MCF 10A (cell line): ENCODE measurements around the gene RNF112. TPM values are rescaled to one million over a fixed set of nuclear protein-coding genes. Genes with fewer than 3 reads are reported as not detected.

Experiments
- Bru-seq: library from RNA; stranded (reverse); fragments of 400-500 nt; gene quantifications from one replicate; lab custom pipeline; 2021; lab: Mats Ljungman, UMichigan
- BruChase-seq, 2 experiments: library from RNA; stranded (reverse); fragments of 400-500 nt; gene quantifications; one replicate each; lab custom pipeline; 2021; lab: Mats Ljungman, UMichigan
- BruUV-seq: library from RNA; stranded (reverse); fragments of 400-500 nt; replicated peaks from 2 replicates; lab custom pipeline; 2021; lab: Mats Ljungman, UMichigan
- CTCF ChIA-PET: fragments of 300-600 bp; sonication (Branson Sonifier 250); formaldehyde crosslinking; extraction: SDS; loops from one replicate; lab custom pipeline; 2021; ENCODE audit warnings: antibody characterized with exemption, inconsistent platforms; lab: Yijun Ruan, JAX
- POLR2A ChIA-PET: fragments of 300-600, 350-650 bp; sonication (Branson Sonifier 250); formaldehyde crosslinking; extraction: SDS; loops from one replicate; lab custom pipeline; 2020; ENCODE audit warnings: antibody characterized with exemption, inconsistent platforms; lab: Yijun Ruan, JAX
- DNase-seq: peaks from one replicate; pipeline ENCODE4 v3.0.0-alpha.2; 2018; ENCODE audit not compliant: unreplicated experiment
- H3K27ac Mint-ChIP-seq: one replicate; pipeline ENCODE4 v1.8.0; 2022; ENCODE audit warnings: mild to moderate bottlenecking, low read depth, mixed read lengths; ENCODE audit not compliant: unreplicated experiment
- H3K27me3 Mint-ChIP-seq: one replicate; pipeline ENCODE4 v1.8.0; 2022; ENCODE audit warnings: mixed read lengths; ENCODE audit not compliant: insufficient read depth, unreplicated experiment
- H3K36me3 Mint-ChIP-seq: one replicate; pipeline ENCODE4 v1.8.0; 2022; ENCODE audit warnings: mild to moderate bottlenecking, moderate library complexity, mixed read lengths; ENCODE audit not compliant: insufficient read depth, unreplicated experiment
- H3K4me1 Mint-ChIP-seq: one replicate; pipeline ENCODE4 v1.8.0; 2022; ENCODE audit warnings: mixed read lengths; ENCODE audit not compliant: insufficient read depth, unreplicated experiment
- H3K4me3 Mint-ChIP-seq: one replicate; pipeline ENCODE4 v1.8.0; 2022; ENCODE audit warnings: mild to moderate bottlenecking, moderate library complexity, mixed read lengths; ENCODE audit not compliant: unreplicated experiment
- H3K9me3 Mint-ChIP-seq: one replicate; pipeline ENCODE4 v1.8.0; 2022; ENCODE audit warnings: mixed read lengths; ENCODE audit not compliant: unreplicated experiment
- intact Hi-C: fragments of 100-400 bp; cut with micrococcal nuclease; formaldehyde crosslinking; loops from 2 replicates; pipeline ENCODE4 v1.14.1; 2022
- long read RNA-seq: library from polyadenylated mRNA; stranded (forward); transcript quantifications from one replicate; pipeline ENCODE4 v2.0.0, GENCODE V29; 2022
- total RNA-seq: library from RNA; stranded (reverse); gene quantifications from 2 replicates; pipeline ENCODE4 v1.2.3, GENCODE V29; 2022
- TF ChIP-seq, protein P1 (sequence below): fragments of 200-600 bp; IDR thresholded peaks from one replicate; pipeline ENCODE4 v1.8.0; 2022; ENCODE audit warnings: antibody characterized with exemption, mild to moderate bottlenecking; ENCODE audit not compliant: unreplicated experiment

RNF112 gene
- total RNA-seq (0.25 TPM in 1 of 2 replicates, not detected in the other), Bru-seq, nascent RNA (percentile 11 among the genes with signal in this experiment), BruChase-seq, experiment 1, labeled RNA remaining after a 6-hour chase (percentile 46 among the genes with signal in this experiment), BruChase-seq, experiment 2, labeled RNA remaining after a 2-hour chase (percentile 16 among the genes with signal in this experiment)
- long read RNA-seq = 0 reads

DNA sequence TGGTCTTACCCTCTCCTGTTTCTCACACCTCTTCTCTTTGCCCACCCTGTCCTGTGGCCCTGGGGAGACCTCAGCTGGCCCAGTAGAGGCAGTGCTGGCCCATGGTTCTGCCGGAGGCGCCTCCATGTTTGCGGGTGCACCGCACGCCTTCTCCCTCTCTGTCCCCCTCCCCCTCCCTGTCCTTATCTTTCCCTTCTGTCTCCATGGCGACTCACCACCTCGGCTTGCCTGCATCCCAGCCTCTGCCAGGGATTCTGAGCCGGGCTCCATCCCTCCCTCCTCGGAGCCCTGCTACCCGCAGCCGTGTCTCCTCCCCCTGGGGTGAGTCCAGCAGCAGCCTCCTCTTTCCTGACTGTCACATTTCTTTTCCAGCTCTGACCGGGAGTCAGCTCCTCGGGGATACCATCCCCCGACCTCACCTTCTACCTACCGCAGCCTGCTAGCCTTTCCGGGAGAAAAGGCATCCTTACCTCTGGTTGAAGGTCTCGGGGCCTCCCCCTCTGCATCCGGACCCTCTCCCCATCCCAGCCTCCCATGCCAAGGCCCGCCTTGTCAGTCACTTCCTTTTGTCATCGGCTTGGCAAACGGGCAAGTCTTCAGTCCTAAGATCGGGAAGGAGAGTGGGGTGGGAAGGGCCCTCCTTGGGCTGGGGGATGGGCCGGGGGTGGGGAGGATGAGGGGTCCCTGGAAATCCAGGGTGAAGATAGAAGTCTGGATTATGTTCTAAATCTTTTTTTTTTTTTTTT is at the start of gene RNF112:
Gene RNF112 (plus strand): TSS at position 358 of the 746 bp plus-strand sequence. CDS start 177 bp downstream, at position 535.
- no peaks in the 10 kb centered on the region for H3K27me3 Mint-ChIP-seq
- H3K36me3 Mint-ChIP-seq = peaks cover 5% of the 10 kb centered on the region
- TF ChIP-seq, protein P1, sequence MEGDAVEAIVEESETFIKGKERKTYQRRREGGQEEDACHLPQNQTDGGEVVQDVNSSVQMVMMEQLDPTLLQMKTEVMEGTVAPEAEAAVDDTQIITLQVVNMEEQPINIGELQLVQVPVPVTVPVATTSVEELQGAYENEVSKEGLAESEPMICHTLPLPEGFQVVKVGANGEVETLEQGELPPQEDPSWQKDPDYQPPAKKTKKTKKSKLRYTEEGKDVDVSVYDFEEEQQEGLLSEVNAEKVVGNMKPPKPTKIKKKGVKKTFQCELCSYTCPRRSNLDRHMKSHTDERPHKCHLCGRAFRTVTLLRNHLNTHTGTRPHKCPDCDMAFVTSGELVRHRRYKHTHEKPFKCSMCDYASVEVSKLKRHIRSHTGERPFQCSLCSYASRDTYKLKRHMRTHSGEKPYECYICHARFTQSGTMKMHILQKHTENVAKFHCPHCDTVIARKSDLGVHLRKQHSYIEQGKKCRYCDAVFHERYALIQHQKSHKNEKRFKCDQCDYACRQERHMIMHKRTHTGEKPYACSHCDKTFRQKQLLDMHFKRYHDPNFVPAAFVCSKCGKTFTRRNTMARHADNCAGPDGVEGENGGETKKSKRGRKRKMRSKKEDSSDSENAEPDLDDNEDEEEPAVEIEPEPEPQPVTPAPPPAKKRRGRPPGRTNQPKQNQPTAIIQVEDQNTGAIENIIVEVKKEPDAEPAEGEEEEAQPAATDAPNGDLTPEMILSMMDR = no peak
- no peak within 1 kb of the TSS for H3K4me3 Mint-ChIP-seq
- CTCF ChIA-PET = interaction anchor here (0.6 kb wide), 1 partner anchor 14 kb away, joined by 3 read pairs; no protein-coding TSS in a partner anchor
- H3K27ac Mint-ChIP-seq = no peak within 1 kb of the TSS
- H3K4me1 Mint-ChIP-seq = peaks cover 15% of the 10 kb centered on the region
- POLR2A ChIA-PET = no interaction called here
- no TSS peak for BruUV-seq
- no peaks in the 10 kb centered on the region for H3K9me3 Mint-ChIP-seq
- DNase-seq = no peak
- intact Hi-C loops = no loop called here

DNA sequence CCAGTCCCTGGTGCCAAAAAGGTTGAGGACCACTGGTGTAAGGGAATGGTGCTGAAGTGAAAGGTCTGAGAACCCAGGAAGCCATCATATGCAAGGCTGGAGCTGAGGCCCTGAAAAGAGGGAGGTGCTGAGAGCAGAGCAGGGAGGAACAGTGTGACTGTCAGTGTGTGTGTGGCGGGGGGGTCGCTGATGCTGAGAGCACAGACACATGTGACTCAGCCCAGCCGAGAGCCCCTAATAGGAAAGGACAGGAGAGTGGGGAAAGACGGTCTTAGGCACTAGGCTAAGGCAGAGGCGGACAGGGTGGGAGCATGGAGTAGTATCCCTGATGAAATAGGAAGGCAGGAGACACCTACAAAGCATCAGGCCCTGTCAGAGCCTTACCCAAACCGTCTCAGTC is 49.7 kb upstream of the RNF112 start:
- ChIA-PET CTCF (interaction anchor here (9.7 kb wide), 1 partner anchor 86 kb away, joined by 147 read pairs; no protein-coding TSS in a partner anchor), POLR2A (interaction anchor here (1.2 to 5.9 kb wide), 4 partner anchors 16 to 287 kb away, joined by 3 to 61 read pairs (median 14); partner anchors contain the start of genes ALDH3A2 and MAPK7)
- intact Hi-C loops = loop anchor here (5.0 kb wide), 1 partner anchor 286 kb away; the partner anchor contains the start of gene ALDH3A2
- peak overlapping the region; percentile 89 for H3K27ac Mint-ChIP-seq
- peaks cover 14% of the 10 kb centered on the region for H3K4me1 Mint-ChIP-seq
- DNase-seq = no peak
- H3K9me3 Mint-ChIP-seq = no peaks in the 10 kb centered on the region
- peak overlapping the region; percentile 78 for H3K4me3 Mint-ChIP-seq
- peaks cover 18% of the 10 kb centered on the region for H3K36me3 Mint-ChIP-seq
- no peaks in the 10 kb centered on the region for H3K27me3 Mint-ChIP-seq
- BruUV-seq = no TSS peak
- TF ChIP-seq, protein P1 = no peak

- TF ChIP-seq, protein P1 = no peak
- H3K27ac Mint-ChIP-seq = peak overlapping the region; percentile 89
- peak overlapping the region; percentile 78 for H3K4me3 Mint-ChIP-seq
- ChIA-PET CTCF (interaction anchor here (0.6 to 9.7 kb wide), 8 partner anchors 8 to 392 kb away, joined by 3 to 147 read pairs (median 12); partner anchors contain the start of gene MAPK7), POLR2A (interaction anchor here (1.2 to 5.9 kb wide), 9 partner anchors 8 to 405 kb away, joined by 3 to 61 read pairs (median 5); partner anchors contain the start of genes ALDH3A2 and MAPK7)
- intact Hi-C loops = loop anchor here (1.0 to 5.0 kb wide), 4 partner anchors 85 to 405 kb away; partner anchors contain the start of gene ALDH3A2
- peaks cover 14% of the 10 kb centered on the region for H3K4me1 Mint-ChIP-seq
- peaks cover 18% of the 10 kb centered on the region for H3K36me3 Mint-ChIP-seq
- H3K27me3 Mint-ChIP-seq = no peaks in the 10 kb centered on the region
- BruUV-seq = TSS peak; percentile 63
- H3K9me3 Mint-ChIP-seq = no peaks in the 10 kb centered on the region
- DNase-seq = no peak
Observed at GRCh38 chr17:19361944-19362276, 49.1 kb upstream of the RNF112 start.
